HepG2 (cell line): ENCODE data around the gene CNOT6. TPM values are rescaled to one million over a fixed set of nuclear protein-coding genes. Genes with fewer than 3 reads are reported as not detected.

Experiments used
- ATAC-seq: fragments of 200-7000 bp; cut with Tn5 transposase; 3 replicates; pipeline ENCODE4 v1.9.1; 2020; ENCODE audit warnings: mild to moderate bottlenecking, moderate library complexity
- BruUV-seq: library from RNA; stranded (reverse); fragments of 400-500 nt; replicated peaks from 2 replicates; lab custom pipeline; 2021; lab: Mats Ljungman, UMichigan
- CTCF ChIA-PET: fragments of 300-600 bp; formaldehyde crosslinking; extraction: SDS; loops from one replicate; lab custom pipeline; 2021; ENCODE audit warnings: low total read pairs, inconsistent platforms, low intra/inter-chr PET ratio; lab: Yijun Ruan, JAX
- POLR2A ChIA-PET: fragments of 350-600 bp; sonication (Branson Sonifier 250); formaldehyde crosslinking; loops from one replicate; lab custom pipeline; 2020; ENCODE audit warnings: antibody characterized with exemption, inconsistent platforms; lab: Yijun Ruan, JAX
- DNase-seq: peaks from one replicate; pipeline ENCODE4 v3.0.0-alpha.2; 2015; ENCODE audit warnings: low spot score
- FAIRE-seq: peaks from 3 replicates; lab custom pipeline; 2011; peaks lifted over from hg19 to GRCh38; lab: Jason Lieb, UNC
- H2AFZ ChIP-seq: one replicate; pipeline ENCODE4 v1.6.1; 2011; ENCODE audit warnings: low read length, inconsistent platforms
- H3K27ac ChIP-seq: fragments of 300-600 bp; 3 replicates; pipeline ENCODE4 v1.8.0; 2011; ENCODE audit warnings: mixed run types, mild to moderate bottlenecking, mixed read lengths, low read length, inconsistent platforms; ENCODE audit not compliant: insufficient read depth; ENCODE audit errors: extremely low read length
- H3K27me3 ChIP-seq, 2 experiments: fragments of 200-600 bp in 1 of 2; 2 replicates in 1 of 2; 3 replicates in 1 of 2; pipeline versions ENCODE4 v1.6.0 to v1.8.0; 2011; ENCODE audit warnings: low read length in 2 of 2, mild to moderate bottlenecking in 2 of 2, moderate library complexity in 2 of 2, inconsistent platforms in 1 of 2; ENCODE audit not compliant: insufficient read depth in 2 of 2, control insufficient read depth in 1 of 2
- H3K36me3 ChIP-seq, 2 experiments: fragments of 200-600 bp in 1 of 2; replicated peaks in 1 of 2; 2 replicates in 1 of 2; 3 replicates in 1 of 2; pipeline versions ENCODE4 v1.5.1 to v1.8.0; 2011; ENCODE audit warnings: low read length in 2 of 2, inconsistent platforms in 1 of 2; ENCODE audit not compliant: insufficient read depth in 2 of 2, control insufficient read depth in 1 of 2
- H3K4me1 ChIP-seq: 2 replicates; pipeline ENCODE4 v1.5.1; 2012; ENCODE audit warnings: low read length, inconsistent platforms; ENCODE audit not compliant: insufficient read depth
- H3K4me2 ChIP-seq: 2 replicates; pipeline ENCODE4 v1.6.0; 2011; ENCODE audit warnings: low read depth, low read length, inconsistent platforms
- H3K4me3 ChIP-seq, 3 experiments: fragments of 200-600 bp in 1 of 3; sonication (generic), shearing (Covaris generic) in 1 of 3; replicated peaks in 1 of 3; 2 replicates each; pipeline ENCODE4 v1.5.1; 2011 to 2016; ENCODE audit warnings: low read length in 3 of 3, inconsistent platforms in 2 of 3, low read depth in 2 of 3, mild to moderate bottlenecking in 2 of 3, control low read depth in 1 of 3, mixed read lengths in 1 of 3; ENCODE audit not compliant: insufficient read depth in 1 of 3
- H3K79me2 ChIP-seq: one replicate; pipeline ENCODE4 v1.6.1; 2011; ENCODE audit warnings: low read length, inconsistent platforms; ENCODE audit not compliant: insufficient read depth
- H3K9ac ChIP-seq: 2 replicates; pipeline ENCODE4 v1.6.0; 2011; ENCODE audit warnings: mild to moderate bottlenecking, low read depth, low read length, inconsistent platforms; ENCODE audit not compliant: insufficient read depth
- H3K9me3 ChIP-seq: 2 replicates; pipeline ENCODE4 v1.5.1; 2012; ENCODE audit warnings: mild to moderate bottlenecking, low read length
- H4K20me1 ChIP-seq: 2 replicates; pipeline ENCODE4 v1.6.0; 2011; ENCODE audit warnings: inconsistent platforms, mild to moderate bottlenecking, low read length, moderate library complexity; ENCODE audit not compliant: insufficient read depth
- DNMT3B ChIP-seq: conservative IDR thresholded peaks from 2 replicates; pipeline ENCODE4 v1.6.1; 2016; ENCODE audit warnings: missing biosample characterization, control low read depth
- FOSL2 ChIP-seq: sonication (generic); formaldehyde crosslinking; IDR thresholded peaks from 2 replicates; pipeline ENCODE4 v1.4.0; 2020; ENCODE audit warnings: missing genetic modification reagents
- GABPB1 ChIP-seq: IDR thresholded peaks from 2 replicates; pipeline ENCODE4 v1.6.1; 2016; ENCODE audit warnings: mild to moderate bottlenecking, missing genetic modification reagents, moderate library complexity, missing compliant biosample characterization
- RXRB ChIP-seq: IDR thresholded peaks from 2 replicates; pipeline ENCODE4 v1.6.1; 2016; ENCODE audit warnings: borderline replicate concordance, missing genetic modification reagents, missing compliant biosample characterization
- SAP130 ChIP-seq: IDR thresholded peaks from 2 replicates; pipeline ENCODE4 v1.6.1; 2016; ENCODE audit warnings: low read depth
- ZNF446 ChIP-seq: sonication (generic); formaldehyde crosslinking; IDR thresholded peaks from 2 replicates; pipeline ENCODE4 v1.5.0; 2020; ENCODE audit warnings: mild to moderate bottlenecking, missing genetic modification reagents
- WGBS: methylation state at CpG from one replicate; pipeline ENCODE4 v1.1.6; 2017; ENCODE audit warnings: low lambda C conversion rate; 5-methylcytosine and 5-hydroxymethylcytosine counted together
- in situ Hi-C: cut with HindIII; loops from 2 replicates; pipeline ENCODE4 v1.10.0; 2017; ENCODE audit warnings: low pct_unique_long_range_greater_than_20kb; ENCODE audit not compliant: extremely low pct_ligation_motif_present
- intact Hi-C: fragments of 100-400 bp; cut with micrococcal nuclease; formaldehyde crosslinking; loops from one replicate; pipeline ENCODE4 v1.10.0; 2022; ENCODE audit not compliant: unreplicated experiment
- polyA plus RNA-seq, 8 experiments: library from polyadenylated mRNA; depleted of rRNA in 3 of 8; stranded (reverse) in 7 of 8; unstranded in 1 of 8; fragments of >200 nt; fragmentation: Illumina TruSeq in 4 of 8; extraction: Trizol in 4 of 8; gene quantifications; 2 replicates each; pipeline versions ENCODE4 v1.2.1 to v1.2.3, GENCODE V29; 2011 to 2016; ENCODE audit warnings: low read depth in 4 of 8, missing spikeins in 1 of 8, mixed read lengths in 1 of 8; ENCODE audit not compliant: insufficient read depth in 1 of 8
- total RNA-seq, 5 experiments: library from RNA; depleted of rRNA; stranded (reverse); fragments of >200 nt; fragmentation: Illumina TruSeq; extraction: Trizol; gene quantifications; 2 replicates each; pipeline ENCODE4 v1.2.3, GENCODE V29; 2016; ENCODE audit warnings: low read depth in 1 of 5
- TF ChIP-seq, protein P1 (sequence below): sonication (generic); IDR thresholded peaks from 2 replicates; pipeline ENCODE4 v1.6.1; 2016; ENCODE audit warnings: low read depth, borderline replicate concordance
- TF ChIP-seq, protein P2 (sequence below): IDR thresholded peaks from 2 replicates; pipeline ENCODE4 v1.6.1; 2016; ENCODE audit warnings: missing compliant biosample characterization, missing genetic modification reagents, borderline replicate concordance
- TF ChIP-seq, protein P3 (sequence below): sonication (generic); formaldehyde crosslinking; IDR thresholded peaks from 2 replicates; pipeline ENCODE4 v1.4.0; 2020; ENCODE audit warnings: low read depth, missing genetic modification reagents

CNOT6 gene
- total and polyA plus RNA-seq, 2 of the 13 experiments (the other 11 are each of a cell fraction or from before 2014, with no cell fraction given), result 8.8 to 9.1 TPM

DNA sequence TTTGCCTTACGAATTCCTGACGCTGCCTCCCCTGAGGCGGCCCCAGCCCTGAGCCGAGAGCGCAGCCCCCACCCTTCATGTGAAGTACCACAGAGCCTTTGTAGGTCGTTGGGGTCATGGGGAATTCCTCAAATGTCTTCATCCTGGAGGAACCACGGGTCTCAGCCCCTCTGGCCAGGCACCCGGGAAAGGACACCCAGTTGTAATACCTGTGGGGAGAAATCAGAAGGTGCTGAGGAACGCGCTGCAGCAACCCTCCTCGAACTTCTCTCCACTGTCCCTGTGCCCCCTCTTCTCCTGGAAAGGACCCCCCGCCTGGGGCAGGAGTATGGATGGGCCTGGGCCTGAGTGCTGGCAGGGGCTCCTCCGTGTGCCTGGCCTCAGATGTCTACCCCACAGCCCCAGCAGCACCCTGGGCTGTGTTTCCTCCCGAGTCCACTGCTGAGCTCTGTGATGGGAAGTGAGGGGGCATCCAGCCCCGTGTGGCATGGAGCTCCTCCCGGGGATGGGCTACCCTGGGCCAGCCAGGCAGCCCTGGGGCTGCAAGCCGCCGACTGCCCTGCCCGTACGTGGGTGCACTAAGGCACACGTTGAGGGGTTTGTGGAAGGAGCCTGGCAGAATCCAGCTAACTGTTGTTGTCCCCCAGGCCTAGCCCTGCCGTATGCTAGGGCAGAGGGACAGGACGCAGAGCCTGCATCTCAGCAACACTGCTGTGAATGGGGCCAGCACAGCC lies 115.8 kb downstream of the CNOT6 start:
- Histone ChIP-seq H3K4me1 (no peaks in the 10 kb centered on the region), H3K4me2 (no peak overlapping the region), H2AFZ (no peak overlapping the region), H4K20me1 (no peaks in the 10 kb centered on the region), H3K9me3 (no peaks in the 10 kb centered on the region), H3K4me3 (no peak overlapping the region), H3K9ac (no peak overlapping the region), H3K79me2 (no peaks in the 10 kb centered on the region), H3K27me3 (peaks cover 18 to 68% of the 10 kb centered on the region in 2 experiments), H3K27ac (no peak overlapping the region), H3K36me3 (no peaks in the 10 kb centered on the region)
- POLR2A ChIA-PET, result no interaction called here
- FAIRE-seq (no peak), ATAC-seq (no peak), DNase-seq (no peak)
- BruUV-seq, result no TSS peak
- in situ Hi-C loops, result loop anchor here (5.0 kb wide), 1 partner anchor 57 kb away; no protein-coding TSS in a partner anchor
- WGBS, result 18% methylated on average over 9 of the region's 23 CpGs
- intact Hi-C loops, result no loop called here
- CTCF ChIA-PET, result interaction anchor here (1.8 kb wide), 1 partner anchor 61 kb away, joined by 14 read pairs; no protein-coding TSS in a partner anchor
- TF ChIP-seq DNMT3B (CRISPR knock-in tag), result no peak

DNA sequence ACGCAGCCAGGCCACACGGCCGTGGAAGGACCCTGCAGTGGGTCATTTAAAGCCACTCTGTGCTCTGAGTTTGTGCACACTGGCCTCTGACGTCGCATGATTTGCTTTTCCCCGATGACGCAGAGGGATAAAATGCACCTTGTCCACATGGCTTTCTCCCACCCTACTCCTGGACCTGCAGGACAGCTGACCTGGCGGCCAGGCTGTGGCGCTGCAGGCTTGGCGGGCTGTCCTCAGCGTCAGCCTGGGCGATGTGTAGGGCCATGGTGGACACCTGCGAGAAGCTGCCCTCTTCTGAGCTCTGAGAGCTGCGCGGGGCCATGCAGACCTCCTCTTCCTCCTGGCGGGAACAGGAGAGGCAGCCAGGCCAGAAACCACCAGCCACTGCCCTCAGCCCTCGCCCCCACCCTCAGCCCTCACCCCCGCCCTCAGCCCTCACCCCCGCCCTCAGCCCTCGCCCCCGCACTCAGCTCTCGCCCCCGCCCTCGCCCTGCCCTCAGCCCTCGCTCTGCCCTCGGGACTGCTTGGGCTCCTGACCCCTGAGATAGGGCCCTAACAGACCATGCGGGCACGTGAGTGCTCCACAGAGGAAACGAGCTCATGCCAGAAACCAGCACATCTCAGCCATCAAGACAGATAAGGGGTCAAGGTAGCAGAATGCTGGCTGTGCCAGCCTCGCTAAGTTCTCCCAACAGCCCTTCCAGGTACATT lies 117.1 kb downstream of the CNOT6 start:
- no peak overlapping the region for H3K4me2 ChIP-seq
- intact Hi-C loops (loop anchor here (1.0 kb wide), 2 partner anchors 59 to 107 kb away; no protein-coding TSS in a partner anchor), in situ Hi-C loops (loop anchor here (5.0 kb wide), 1 partner anchor 56 kb away; no protein-coding TSS in a partner anchor)
- BruUV-seq, result no TSS peak
- H4K20me1 ChIP-seq, result no peaks in the 10 kb centered on the region
- ATAC-seq (peak; percentile 95), DNase-seq (peak; percentile 70), FAIRE-seq (no peak)
- no peaks in the 10 kb centered on the region for H3K36me3 ChIP-seq
- H3K4me3 ChIP-seq, result no peak overlapping the region
- WGBS, result 20% methylated on average over 15 of the region's 30 CpGs
- ChIA-PET CTCF (interaction anchor here (1.5 to 1.8 kb wide), 2 partner anchors 60 to 107 kb away, joined by 5 to 14 read pairs; no protein-coding TSS in a partner anchor), POLR2A (no interaction called here)
- H3K9ac ChIP-seq, result no peak overlapping the region
- no peaks in the 10 kb centered on the region for H3K9me3 ChIP-seq
- no peaks in the 10 kb centered on the region for H3K79me2 ChIP-seq
- H3K4me1 ChIP-seq, result no peaks in the 10 kb centered on the region
- H2AFZ ChIP-seq, result no peak overlapping the region
- peaks cover 19 to 65% of the 10 kb centered on the region in 2 experiments for H3K27me3 ChIP-seq
- H3K27ac ChIP-seq, result no peak overlapping the region
- TF ChIP-seq, protein P1, sequence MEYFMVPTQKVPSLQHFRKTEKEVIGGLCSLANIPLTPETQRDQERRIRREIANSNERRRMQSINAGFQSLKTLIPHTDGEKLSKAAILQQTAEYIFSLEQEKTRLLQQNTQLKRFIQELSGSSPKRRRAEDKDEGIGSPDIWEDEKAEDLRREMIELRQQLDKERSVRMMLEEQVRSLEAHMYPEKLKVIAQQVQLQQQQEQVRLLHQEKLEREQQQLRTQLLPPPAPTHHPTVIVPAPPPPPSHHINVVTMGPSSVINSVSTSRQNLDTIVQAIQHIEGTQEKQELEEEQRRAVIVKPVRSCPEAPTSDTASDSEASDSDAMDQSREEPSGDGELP, result peak; percentile 79; the same call in 1 of the 2 replicates
- TF ChIP-seq FOSL2 (peak; percentile 93), RXRB (CRISPR knock-in tag) (peak; percentile 16; the same call in 1 of the 2 replicates), ZNF446 (CRISPR knock-in tag) (no peak), SAP130 (CRISPR knock-in tag) (peak; percentile 40; the same call in 1 of the 2 replicates), GABPB1 (CRISPR knock-in tag) (peak; percentile 35; the same call in 1 of the 2 replicates)
- TF ChIP-seq, protein P2, sequence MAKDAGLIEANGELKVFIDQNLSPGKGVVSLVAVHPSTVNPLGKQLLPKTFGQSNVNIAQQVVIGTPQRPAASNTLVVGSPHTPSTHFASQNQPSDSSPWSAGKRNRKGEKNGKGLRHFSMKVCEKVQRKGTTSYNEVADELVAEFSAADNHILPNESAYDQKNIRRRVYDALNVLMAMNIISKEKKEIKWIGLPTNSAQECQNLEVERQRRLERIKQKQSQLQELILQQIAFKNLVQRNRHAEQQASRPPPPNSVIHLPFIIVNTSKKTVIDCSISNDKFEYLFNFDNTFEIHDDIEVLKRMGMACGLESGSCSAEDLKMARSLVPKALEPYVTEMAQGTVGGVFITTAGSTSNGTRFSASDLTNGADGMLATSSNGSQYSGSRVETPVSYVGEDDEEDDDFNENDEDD (CRISPR knock-in tag), result peak; percentile 55; the same call in 1 of the 2 replicates
- TF ChIP-seq, protein P3, sequence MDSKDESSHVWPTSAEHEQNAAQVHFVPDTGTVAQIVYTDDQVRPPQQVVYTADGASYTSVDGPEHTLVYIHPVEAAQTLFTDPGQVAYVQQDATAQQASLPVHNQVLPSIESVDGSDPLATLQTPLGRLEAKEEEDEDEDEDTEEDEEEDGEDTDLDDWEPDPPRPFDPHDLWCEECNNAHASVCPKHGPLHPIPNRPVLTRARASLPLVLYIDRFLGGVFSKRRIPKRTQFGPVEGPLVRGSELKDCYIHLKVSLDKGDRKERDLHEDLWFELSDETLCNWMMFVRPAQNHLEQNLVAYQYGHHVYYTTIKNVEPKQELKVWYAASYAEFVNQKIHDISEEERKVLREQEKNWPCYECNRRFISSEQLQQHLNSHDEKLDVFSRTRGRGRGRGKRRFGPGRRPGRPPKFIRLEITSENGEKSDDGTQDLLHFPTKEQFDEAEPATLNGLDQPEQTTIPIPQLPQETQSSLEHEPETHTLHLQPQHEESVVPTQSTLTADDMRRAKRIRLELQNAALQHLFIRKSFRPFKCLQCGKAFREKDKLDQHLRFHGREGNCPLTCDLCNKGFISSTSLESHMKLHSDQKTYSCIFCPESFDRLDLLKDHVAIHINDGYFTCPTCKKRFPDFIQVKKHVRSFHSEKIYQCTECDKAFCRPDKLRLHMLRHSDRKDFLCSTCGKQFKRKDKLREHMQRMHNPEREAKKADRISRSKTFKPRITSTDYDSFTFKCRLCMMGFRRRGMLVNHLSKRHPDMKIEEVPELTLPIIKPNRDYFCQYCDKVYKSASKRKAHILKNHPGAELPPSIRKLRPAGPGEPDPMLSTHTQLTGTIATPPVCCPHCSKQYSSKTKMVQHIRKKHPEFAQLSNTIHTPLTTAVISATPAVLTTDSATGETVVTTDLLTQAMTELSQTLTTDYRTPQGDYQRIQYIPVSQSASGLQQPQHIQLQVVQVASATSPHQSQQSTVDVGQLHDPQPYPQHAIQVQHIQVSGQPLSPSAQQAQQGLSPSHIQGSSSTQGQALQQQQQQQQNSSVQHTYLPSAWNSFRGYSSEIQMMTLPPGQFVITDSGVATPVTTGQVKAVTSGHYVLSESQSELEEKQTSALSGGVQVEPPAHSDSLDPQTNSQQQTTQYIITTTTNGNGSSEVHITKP (CRISPR knock-in tag), result no peak
